GM18858 (cell line): ENCODE measurements around the gene TMEM198.
A peak's percentile ranks its signal among the peaks of the same experiment; 100 is the strongest.

Experiments used
- ATAC-seq: cut with Tn5 transposase; IDR thresholded peaks from one replicate; pipeline ENCODE4 v1.9.1; 2021; ENCODE audit not compliant: unreplicated experiment

TMEM198 gene

GRCh38 chr2:219524817-219525216 lies 19.0 kb upstream of the TMEM198 start:
- ATAC-seq = no peak

GRCh38 chr2:219525533-219526232 lies 18.1 kb upstream of the TMEM198 start:
- no peak for ATAC-seq

GRCh38 chr2:219526320-219527075 lies 17.3 kb upstream of the TMEM198 start:
- ATAC-seq = no peak

GRCh38 chr2:219527076-219527394 lies 16.8 kb upstream of the TMEM198 start:
- ATAC-seq = no peak

- ATAC-seq = no peak
Observed at GRCh38 chr2:219527472-219527871, 16.4 kb upstream of the TMEM198 start.

- ATAC-seq = no peak
Observed at GRCh38 chr2:219530048-219530963, 13.5 kb upstream of the TMEM198 start.

- ATAC-seq = no peak
Observed at GRCh38 chr2:219531639-219532377, 12.0 kb upstream of the TMEM198 start.

- no peak for ATAC-seq
Observed at GRCh38 chr2:219532378-219532649, 11.5 kb upstream of the TMEM198 start.

GRCh38 chr2:219533930-219534661 lies 9.7 kb upstream of the TMEM198 start:
- ATAC-seq = no peak

- no peak for ATAC-seq
Observed at GRCh38 chr2:219536425-219536824, 7.4 kb upstream of the TMEM198 start.

- no peak for ATAC-seq
Observed at GRCh38 chr2:219536967-219537366, 6.9 kb upstream of the TMEM198 start.

- no peak for ATAC-seq
Observed at GRCh38 chr2:219537657-219538488, 6.0 kb upstream of the TMEM198 start.

- ATAC-seq = no peak
Observed at GRCh38 chr2:219538504-219538951, 5.3 kb upstream of the TMEM198 start.

GRCh38 chr2:219538956-219539788 lies 4.7 kb upstream of the TMEM198 start:
- no peak for ATAC-seq

GRCh38 chr2:219539926-219540678 lies 3.7 kb upstream of the TMEM198 start:
- no peak for ATAC-seq

GRCh38 chr2:219540784-219541504 lies 2.9 kb upstream of the TMEM198 start:
- ATAC-seq = no peak

GRCh38 chr2:219541611-219542180 lies 2.1 kb upstream of the TMEM198 start:
- ATAC-seq = peak; percentile 45
